ENCODE data around the gene ACYP2.
"Not testable (repeated sequence)": the region's sequence is repeated elsewhere in the genome, so short reads cannot be mapped to it uniquely, and the experiment has no call there.

Gene ACYP2

GRCh38 chr2:54224997-54225396, 109.6 kb downstream of the ACYP2 start:
- no peak for DNase-seq (ENCODE audit: low read depth)

- no peak for DNase-seq (ENCODE audit: low read depth)
These were observed 110.8 kb downstream of the ACYP2 start for GRCh38 chr2:54226260-54226659.

- DNase-seq (ENCODE audit: low read depth): no peak
These were observed 112.4 kb downstream of the ACYP2 start for GRCh38 chr2:54227798-54228197.

- DNase-seq (ENCODE audit: low read depth): no peak
These were observed 113.5 kb downstream of the ACYP2 start for GRCh38 chr2:54228945-54229344.

GRCh38 chr2:54233832-54234649, 118.6 kb downstream of the ACYP2 start:
- DNase-seq (ENCODE audit: low read depth): no peak

- DNase-seq (ENCODE audit: low read depth): no peak
These were observed 122.0 kb downstream of the ACYP2 start for GRCh38 chr2:54237428-54237827.

GRCh38 chr2:54239427-54239826, 124.0 kb downstream of the ACYP2 start:
- DNase-seq (ENCODE audit: low read depth): no peak

GRCh38 chr2:54240515-54241469, 125.4 kb downstream of the ACYP2 start:
- no peak for DNase-seq (ENCODE audit: low read depth)

- no peak for DNase-seq (ENCODE audit: low read depth)
These were observed 131.7 kb downstream of the ACYP2 start for GRCh38 chr2:54247115-54247514.

GRCh38 chr2:54249629-54250028, 134.2 kb downstream of the ACYP2 start:
- DNase-seq (ENCODE audit: low read depth): no peak

- DNase-seq (ENCODE audit: low read depth): no peak
These were observed 138.8 kb downstream of the ACYP2 start for GRCh38 chr2:54254180-54254579.

- DNase-seq (ENCODE audit: low read depth): no peak
These were observed 140.0 kb downstream of the ACYP2 start for GRCh38 chr2:54255230-54256090.

GRCh38 chr2:54256091-54256694, 140.8 kb downstream of the ACYP2 start, which contains the start of gene TSPYL6:
Gene TSPYL6 (minus strand): TSS chr2:54256229. CDS start chr2:54256151, 78 bp downstream.
- DNase-seq (ENCODE audit: low read depth): no peak

- DNase-seq (ENCODE audit: low read depth): no peak
These were observed 142.8 kb downstream of the ACYP2 start for GRCh38 chr2:54258166-54258565.

GRCh38 chr2:54259413-54260240, 144.2 kb downstream of the ACYP2 start:
- DNase-seq (ENCODE audit: low read depth): no peak

GRCh38 chr2:54260241-54260595, 144.8 kb downstream of the ACYP2 start:
- no peak for DNase-seq (ENCODE audit: low read depth)

- DNase-seq (ENCODE audit: low read depth): no peak
These were observed 146.1 kb downstream of the ACYP2 start for GRCh38 chr2:54261537-54261936.

- no peak for DNase-seq (ENCODE audit: low read depth)
These were observed 146.8 kb downstream of the ACYP2 start for GRCh38 chr2:54262015-54262765.

- DNase-seq (ENCODE audit: low read depth): not testable (repeated sequence)
These were observed 149.7 kb downstream of the ACYP2 start for GRCh38 chr2:54265081-54265480.

GRCh38 chr2:54267577-54267976, 152.2 kb downstream of the ACYP2 start:
- DNase-seq (ENCODE audit: low read depth): no peak

Data from stimulated activated CD4-positive, alpha-beta T cell treated with anti-CD3 and anti-CD28 coated beads, Interleukin-2, amount 100 ng/mL, for 4 hours (primary cell).